K562 (cell line): Measurements from ENCODE around the gene SFPQ. TPM values are rescaled to one million over a fixed set of nuclear protein-coding genes. Genes with fewer than 3 reads are reported as not detected.

Experiments used
- CREM ChIP-seq: IDR thresholded peaks from 2 replicates; pipeline ENCODE4 v1.6.1; 2014; ENCODE audit warnings: antibody characterized with exemption, low read depth
- JUND ChIP-seq, 2 experiments: IDR thresholded peaks; 2 replicates in 1 of 2; 3 replicates in 1 of 2; pipeline ENCODE4 v1.6.1; 2011; ENCODE audit warnings: borderline replicate concordance in 2 of 2, low read depth in 2 of 2, low read length in 2 of 2, improper control_type of control experiment in 1 of 2, missing biosample characterization in 1 of 2, missing genetic modification characterization in 1 of 2, missing genetic modification reagents in 1 of 2
- KAT8 ChIP-seq: fragments of 450-650 bp; IDR thresholded peaks from 2 replicates; pipeline ENCODE4 v1.6.1; 2016; ENCODE audit warnings: low read depth, mild to moderate bottlenecking
- KLF13 ChIP-seq: fragments of 450-650 bp; IDR thresholded peaks from 2 replicates; pipeline ENCODE4 v1.6.1; 2016; ENCODE audit warnings: missing genetic modification characterization, low read depth, mild to moderate bottlenecking, missing compliant biosample characterization, moderate library complexity, borderline replicate concordance
- PYGO2 ChIP-seq: fragments of 450-650 bp; IDR thresholded peaks from 2 replicates; pipeline ENCODE4 v1.6.1; 2016; ENCODE audit warnings: mild to moderate bottlenecking, missing genetic modification characterization, moderate library complexity, missing compliant biosample characterization
- RCOR1 ChIP-seq, 2 experiments: IDR thresholded peaks; 2 replicates each; pipeline ENCODE4 v1.6.1; 2012; ENCODE audit warnings: low read depth in 2 of 2, low read length in 2 of 2, borderline replicate concordance in 1 of 2, improper control_type of control experiment in 1 of 2
- SRSF9 ChIP-seq: fragments of 200-400 bp; formaldehyde crosslinking; IDR thresholded peaks from 2 replicates; pipeline ENCODE4 v1.6.1; 2017; ENCODE audit warnings: low read depth, low read length, borderline replicate concordance
- TBL1XR1 ChIP-seq, 2 experiments: IDR thresholded peaks; 2 replicates each; pipeline ENCODE4 v1.6.1; 2012; ENCODE audit warnings: improper control_type of control experiment in 2 of 2, low read length in 2 of 2, mild to moderate bottlenecking in 1 of 2
- ZNF133 ChIP-seq: fragments of 250-450 bp; sonication (Bioruptor Pico); IDR thresholded peaks from 2 replicates; pipeline ENCODE4 v1.4.0; 2020; ENCODE audit warnings: mild to moderate bottlenecking
- ZNF282 ChIP-seq: sonication (generic); formaldehyde crosslinking; IDR thresholded peaks from 2 replicates; pipeline ENCODE4 v1.8.1; 2023; ENCODE audit warnings: missing genetic modification reagents
- polyA plus RNA-seq, 8 experiments: library from polyadenylated mRNA; depleted of rRNA in 4 of 8; stranded (reverse) in 5 of 8; unstranded in 3 of 8; fragments of >200 nt; fragmentation: Nextera tagmentation in 2 of 8; fragmentation: Illumina TruSeq in 1 of 8; extraction: Ambion mirVana in 2 of 8; extraction: Trizol in 1 of 8; gene quantifications; 2 replicates each; pipeline versions ENCODE4 v1.2.1 to v1.2.3, GENCODE V29; 2011 to 2014; ENCODE audit warnings: inconsistent platforms in 1 of 8, missing spikeins in 1 of 8
- total RNA-seq, 7 experiments: library from RNA; depleted of rRNA in 6 of 7; stranded (reverse); fragments of >200 nt in 6 of 7; fragmentation: Illumina TruSeq in 2 of 7; extraction: Trizol in 2 of 7; gene quantifications; 2 replicates each; pipeline versions ENCODE4 v1.2.1 to v1.2.3, GENCODE V29; 2011 to 2021; ENCODE audit warnings: low replicate concordance in 1 of 7
- TF ChIP-seq, protein P1 (sequence below), 2 experiments: fragments of 150-350 bp in 1 of 2; IDR thresholded peaks; 2 replicates each; pipeline ENCODE4 v1.6.1; 2012 to 2016; ENCODE audit warnings: low read depth in 2 of 2, low read length in 2 of 2, mild to moderate bottlenecking in 1 of 2, moderate library complexity in 1 of 2
- TF ChIP-seq, protein P2 (sequence below): fragments of 450-650 bp; formaldehyde crosslinking; IDR thresholded peaks from 2 replicates; pipeline ENCODE4 v1.4.0; 2020; ENCODE audit warnings: mild to moderate bottlenecking, moderate library complexity
- TF ChIP-seq, protein P3 (sequence below), 2 experiments: IDR thresholded peaks; 2 replicates each; pipeline ENCODE4 v1.6.1; 2012; ENCODE audit warnings: improper control_type of control experiment in 2 of 2, low read depth in 2 of 2, low read length in 2 of 2, borderline replicate concordance in 1 of 2
- TF ChIP-seq, protein P4 (sequence below): IDR thresholded peaks from 2 replicates; pipeline ENCODE4 v1.6.1; 2011; ENCODE audit warnings: borderline replicate concordance, low read depth, mild to moderate bottlenecking, moderate library complexity, low read length; ENCODE audit not compliant: insufficient read depth, poor library complexity, severe bottlenecking
- TF ChIP-seq, protein P5 (sequence below): fragments of 450-650 bp; IDR thresholded peaks from 2 replicates; pipeline ENCODE4 v1.6.1; 2016; ENCODE audit warnings: low read depth, mild to moderate bottlenecking, moderate library complexity

The SFPQ gene
- total and polyA plus RNA-seq, 9 of the 15 experiments (the other 6 are each of a cell fraction or from before 2014, with no cell fraction given): 69.7 to 562 (median 399) TPM

DNA sequence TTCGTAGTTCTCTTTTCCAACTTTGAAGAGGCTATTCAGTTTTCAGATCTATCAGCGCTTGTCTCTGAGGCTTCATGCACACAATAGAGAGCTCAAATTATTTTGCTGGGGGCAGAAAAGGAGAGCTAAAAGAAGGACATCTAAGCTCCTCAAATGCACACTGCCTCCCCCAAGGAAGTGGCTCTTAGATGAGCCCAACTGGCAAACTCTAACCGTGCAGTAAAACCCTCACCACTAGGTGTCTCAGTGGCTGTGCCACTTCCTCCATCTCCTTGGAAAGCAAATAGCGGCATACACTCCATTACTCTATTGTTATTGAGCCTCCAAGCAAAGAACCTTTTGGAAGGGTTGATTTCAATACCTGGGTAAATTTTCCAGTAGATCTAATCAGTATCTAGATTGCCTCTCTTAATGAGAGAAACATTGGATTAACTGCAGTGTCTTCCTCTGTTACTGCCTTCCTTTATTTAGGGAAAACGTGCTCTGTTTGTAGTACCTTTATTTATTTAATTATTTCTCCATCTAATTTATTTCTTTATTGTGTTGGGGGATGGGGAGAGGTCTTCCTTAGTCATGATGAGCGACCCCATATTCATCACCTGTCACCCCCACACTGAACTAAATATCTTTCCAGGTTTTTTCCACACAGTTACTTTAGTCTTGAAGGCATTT is 9.2 kb upstream of the SFPQ start (continued):
- TF ChIP-seq KAT8: no peak
- peak in 1 of 2 experiments; percentile 61; a peak in 2 of 4 replicates for TF ChIP-seq TBL1XR1 (IDR thresholded peaks at IDR 0.05; ENCODE audit: low read length in 2 of 2)
- no peak for TF ChIP-seq ZNF282
- TF ChIP-seq RCOR1 (IDR thresholded peaks at IDR 0.05; ENCODE audit: borderline replicate concordance in 1 of 2, low read depth in 2 of 2, low read length in 2 of 2): peak in 1 of 2 experiments; percentile 57; a peak in 1 of 4 replicates
- TF ChIP-seq KLF13: no peak
- TF ChIP-seq, protein P1, sequence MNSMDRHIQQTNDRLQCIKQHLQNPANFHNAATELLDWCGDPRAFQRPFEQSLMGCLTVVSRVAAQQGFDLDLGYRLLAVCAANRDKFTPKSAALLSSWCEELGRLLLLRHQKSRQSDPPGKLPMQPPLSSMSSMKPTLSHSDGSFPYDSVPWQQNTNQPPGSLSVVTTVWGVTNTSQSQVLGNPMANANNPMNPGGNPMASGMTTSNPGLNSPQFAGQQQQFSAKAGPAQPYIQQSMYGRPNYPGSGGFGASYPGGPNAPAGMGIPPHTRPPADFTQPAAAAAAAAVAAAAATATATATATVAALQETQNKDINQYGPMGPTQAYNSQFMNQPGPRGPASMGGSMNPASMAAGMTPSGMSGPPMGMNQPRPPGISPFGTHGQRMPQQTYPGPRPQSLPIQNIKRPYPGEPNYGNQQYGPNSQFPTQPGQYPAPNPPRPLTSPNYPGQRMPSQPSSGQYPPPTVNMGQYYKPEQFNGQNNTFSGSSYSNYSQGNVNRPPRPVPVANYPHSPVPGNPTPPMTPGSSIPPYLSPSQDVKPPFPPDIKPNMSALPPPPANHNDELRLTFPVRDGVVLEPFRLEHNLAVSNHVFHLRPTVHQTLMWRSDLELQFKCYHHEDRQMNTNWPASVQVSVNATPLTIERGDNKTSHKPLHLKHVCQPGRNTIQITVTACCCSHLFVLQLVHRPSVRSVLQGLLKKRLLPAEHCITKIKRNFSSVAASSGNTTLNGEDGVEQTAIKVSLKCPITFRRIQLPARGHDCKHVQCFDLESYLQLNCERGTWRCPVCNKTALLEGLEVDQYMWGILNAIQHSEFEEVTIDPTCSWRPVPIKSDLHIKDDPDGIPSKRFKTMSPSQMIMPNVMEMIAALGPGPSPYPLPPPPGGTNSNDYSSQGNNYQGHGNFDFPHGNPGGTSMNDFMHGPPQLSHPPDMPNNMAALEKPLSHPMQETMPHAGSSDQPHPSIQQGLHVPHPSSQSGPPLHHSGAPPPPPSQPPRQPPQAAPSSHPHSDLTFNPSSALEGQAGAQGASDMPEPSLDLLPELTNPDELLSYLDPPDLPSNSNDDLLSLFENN (IDR thresholded peaks at IDR 0.05; ENCODE audit: low read depth in 2 of 2, low read length in 2 of 2): no peak
- no peak for TF ChIP-seq SRSF9
- TF ChIP-seq, protein P2, sequence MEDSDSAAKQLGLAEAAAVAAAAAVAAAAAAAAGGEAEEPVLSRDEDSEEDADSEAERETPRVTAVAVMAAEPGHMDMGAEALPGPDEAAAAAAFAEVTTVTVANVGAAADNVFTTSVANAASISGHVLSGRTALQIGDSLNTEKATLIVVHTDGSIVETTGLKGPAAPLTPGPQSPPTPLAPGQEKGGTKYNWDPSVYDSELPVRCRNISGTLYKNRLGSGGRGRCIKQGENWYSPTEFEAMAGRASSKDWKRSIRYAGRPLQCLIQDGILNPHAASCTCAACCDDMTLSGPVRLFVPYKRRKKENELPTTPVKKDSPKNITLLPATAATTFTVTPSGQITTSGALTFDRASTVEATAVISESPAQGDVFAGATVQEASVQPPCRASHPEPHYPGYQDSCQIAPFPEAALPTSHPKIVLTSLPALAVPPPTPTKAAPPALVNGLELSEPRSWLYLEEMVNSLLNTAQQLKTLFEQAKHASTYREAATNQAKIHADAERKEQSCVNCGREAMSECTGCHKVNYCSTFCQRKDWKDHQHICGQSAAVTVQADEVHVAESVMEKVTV (CRISPR knock-in tag): peak; percentile 84
- TF ChIP-seq, protein P3, sequence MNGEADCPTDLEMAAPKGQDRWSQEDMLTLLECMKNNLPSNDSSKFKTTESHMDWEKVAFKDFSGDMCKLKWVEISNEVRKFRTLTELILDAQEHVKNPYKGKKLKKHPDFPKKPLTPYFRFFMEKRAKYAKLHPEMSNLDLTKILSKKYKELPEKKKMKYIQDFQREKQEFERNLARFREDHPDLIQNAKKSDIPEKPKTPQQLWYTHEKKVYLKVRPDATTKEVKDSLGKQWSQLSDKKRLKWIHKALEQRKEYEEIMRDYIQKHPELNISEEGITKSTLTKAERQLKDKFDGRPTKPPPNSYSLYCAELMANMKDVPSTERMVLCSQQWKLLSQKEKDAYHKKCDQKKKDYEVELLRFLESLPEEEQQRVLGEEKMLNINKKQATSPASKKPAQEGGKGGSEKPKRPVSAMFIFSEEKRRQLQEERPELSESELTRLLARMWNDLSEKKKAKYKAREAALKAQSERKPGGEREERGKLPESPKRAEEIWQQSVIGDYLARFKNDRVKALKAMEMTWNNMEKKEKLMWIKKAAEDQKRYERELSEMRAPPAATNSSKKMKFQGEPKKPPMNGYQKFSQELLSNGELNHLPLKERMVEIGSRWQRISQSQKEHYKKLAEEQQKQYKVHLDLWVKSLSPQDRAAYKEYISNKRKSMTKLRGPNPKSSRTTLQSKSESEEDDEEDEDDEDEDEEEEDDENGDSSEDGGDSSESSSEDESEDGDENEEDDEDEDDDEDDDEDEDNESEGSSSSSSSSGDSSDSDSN (IDR thresholded peaks at IDR 0.05; ENCODE audit: borderline replicate concordance in 1 of 2, low read depth in 2 of 2, low read length in 2 of 2): no peak
- no peak for TF ChIP-seq CREM
- TF ChIP-seq ZNF133 (CRISPR knock-in tag): no peak
- TF ChIP-seq, protein P4, sequence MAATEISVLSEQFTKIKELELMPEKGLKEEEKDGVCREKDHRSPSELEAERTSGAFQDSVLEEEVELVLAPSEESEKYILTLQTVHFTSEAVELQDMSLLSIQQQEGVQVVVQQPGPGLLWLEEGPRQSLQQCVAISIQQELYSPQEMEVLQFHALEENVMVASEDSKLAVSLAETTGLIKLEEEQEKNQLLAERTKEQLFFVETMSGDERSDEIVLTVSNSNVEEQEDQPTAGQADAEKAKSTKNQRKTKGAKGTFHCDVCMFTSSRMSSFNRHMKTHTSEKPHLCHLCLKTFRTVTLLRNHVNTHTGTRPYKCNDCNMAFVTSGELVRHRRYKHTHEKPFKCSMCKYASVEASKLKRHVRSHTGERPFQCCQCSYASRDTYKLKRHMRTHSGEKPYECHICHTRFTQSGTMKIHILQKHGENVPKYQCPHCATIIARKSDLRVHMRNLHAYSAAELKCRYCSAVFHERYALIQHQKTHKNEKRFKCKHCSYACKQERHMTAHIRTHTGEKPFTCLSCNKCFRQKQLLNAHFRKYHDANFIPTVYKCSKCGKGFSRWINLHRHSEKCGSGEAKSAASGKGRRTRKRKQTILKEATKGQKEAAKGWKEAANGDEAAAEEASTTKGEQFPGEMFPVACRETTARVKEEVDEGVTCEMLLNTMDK: peak; percentile 25
- TF ChIP-seq, protein P5, sequence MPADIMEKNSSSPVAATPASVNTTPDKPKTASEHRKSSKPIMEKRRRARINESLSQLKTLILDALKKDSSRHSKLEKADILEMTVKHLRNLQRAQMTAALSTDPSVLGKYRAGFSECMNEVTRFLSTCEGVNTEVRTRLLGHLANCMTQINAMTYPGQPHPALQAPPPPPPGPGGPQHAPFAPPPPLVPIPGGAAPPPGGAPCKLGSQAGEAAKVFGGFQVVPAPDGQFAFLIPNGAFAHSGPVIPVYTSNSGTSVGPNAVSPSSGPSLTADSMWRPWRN: no peak
- no peak for TF ChIP-seq PYGO2 (tag)
- peak; percentile 53; the same call in 1 of the 2 replicates for TF ChIP-seq JUND (IDR thresholded peaks at IDR 0.05; ENCODE audit: borderline replicate concordance, low read depth, low read length)
- no peak; the same call in 2 of the 3 replicates for TF ChIP-seq JUND (tag; IDR thresholded peaks at IDR 0.05; ENCODE audit: borderline replicate concordance, low read depth, low read length)
